Measurements from ENCODE around the gene SMAP2.

- no peak for TF ChIP-seq CTCF (IDR thresholded peaks at IDR 0.05)
- no peak for TF ChIP-seq POLR2AphosphoS5 (IDR thresholded peaks at IDR 0.05)
Observed at GRCh38 chr1:40362699-40363098, 10.8 kb upstream of the SMAP2 start.
